ENCODE data around the gene SHC4.

DNA sequence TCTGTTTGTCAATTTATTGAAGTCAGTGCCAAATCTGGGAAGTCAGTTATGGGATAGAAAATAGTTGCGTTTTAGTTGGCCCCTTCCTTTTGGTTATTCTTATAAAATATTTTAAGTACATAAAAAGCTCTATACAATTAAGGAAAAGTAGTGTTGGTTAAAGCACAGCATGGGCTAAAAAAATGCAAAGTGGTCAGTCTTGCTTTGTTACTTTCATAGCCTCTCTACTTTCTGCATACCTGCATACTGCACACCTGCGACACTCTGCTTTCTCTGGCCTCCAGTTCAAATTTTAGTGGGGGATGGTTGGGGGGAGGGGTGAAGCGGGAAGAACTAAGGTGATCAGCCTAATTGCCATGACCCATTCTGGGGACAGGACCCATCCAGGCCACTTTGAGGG, 21.8 kb upstream of the SHC4 start:
- TF ChIP-seq, protein P1, sequence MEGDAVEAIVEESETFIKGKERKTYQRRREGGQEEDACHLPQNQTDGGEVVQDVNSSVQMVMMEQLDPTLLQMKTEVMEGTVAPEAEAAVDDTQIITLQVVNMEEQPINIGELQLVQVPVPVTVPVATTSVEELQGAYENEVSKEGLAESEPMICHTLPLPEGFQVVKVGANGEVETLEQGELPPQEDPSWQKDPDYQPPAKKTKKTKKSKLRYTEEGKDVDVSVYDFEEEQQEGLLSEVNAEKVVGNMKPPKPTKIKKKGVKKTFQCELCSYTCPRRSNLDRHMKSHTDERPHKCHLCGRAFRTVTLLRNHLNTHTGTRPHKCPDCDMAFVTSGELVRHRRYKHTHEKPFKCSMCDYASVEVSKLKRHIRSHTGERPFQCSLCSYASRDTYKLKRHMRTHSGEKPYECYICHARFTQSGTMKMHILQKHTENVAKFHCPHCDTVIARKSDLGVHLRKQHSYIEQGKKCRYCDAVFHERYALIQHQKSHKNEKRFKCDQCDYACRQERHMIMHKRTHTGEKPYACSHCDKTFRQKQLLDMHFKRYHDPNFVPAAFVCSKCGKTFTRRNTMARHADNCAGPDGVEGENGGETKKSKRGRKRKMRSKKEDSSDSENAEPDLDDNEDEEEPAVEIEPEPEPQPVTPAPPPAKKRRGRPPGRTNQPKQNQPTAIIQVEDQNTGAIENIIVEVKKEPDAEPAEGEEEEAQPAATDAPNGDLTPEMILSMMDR (conservative IDR thresholded peaks at IDR 0.05 in 1 of 2, IDR thresholded peaks at IDR 0.05 in 1 of 2; ENCODE audit: extremely low read depth in 1 of 2, insufficient read depth in 1 of 2, low read depth in 1 of 2, low read length in 2 of 2), result no peak
- TF ChIP-seq EZH2 (IDR thresholded peaks at IDR 0.05; ENCODE audit: borderline replicate concordance, low read length), result no peak
